Astrocyte of the spinal cord (primary cell): ENCODE measurements around the gene SLC35F1.

ENCODE experiments used
- DNase-seq: peaks from one replicate; pipeline ENCODE4 v3.0.0; 2011; ENCODE audit warnings: low read depth, low spot score
- H3K4me3 ChIP-seq: 2 replicates; pipeline ENCODE4 v1.5.1; 2011; ENCODE audit warnings: low read depth, mild to moderate bottlenecking, low read length, moderate library complexity
- CTCF ChIP-seq: IDR thresholded peaks from 2 replicates; pipeline ENCODE4 v1.5.1; 2012; ENCODE audit warnings: low read depth, mild to moderate bottlenecking, low read length, inconsistent platforms
- in situ Hi-C: cut with HindIII; loops from 2 replicates; pipeline ENCODE4 v1.10.0; 2017; ENCODE audit warnings: low sequenced_read_pairs

SLC35F1 gene

GRCh38 chr6:118042855-118043254 lies 135.8 kb downstream of the SLC35F1 start:
- in situ Hi-C loops, result no loop called here
- H3K4me3 ChIP-seq, result no peak overlapping the region
- DNase-seq, result no peak
- TF ChIP-seq CTCF, result no peak

GRCh38 chr6:118044275-118044674 lies 137.2 kb downstream of the SLC35F1 start:
- no peak overlapping the region for H3K4me3 ChIP-seq
- in situ Hi-C loops, result no loop called here
- TF ChIP-seq CTCF, result no peak
- DNase-seq, result no peak

GRCh38 chr6:118054082-118054481 lies 147.0 kb downstream of the SLC35F1 start:
- in situ Hi-C loops, result no loop called here
- no peak for DNase-seq
- H3K4me3 ChIP-seq, result no peak overlapping the region
- TF ChIP-seq CTCF, result no peak

GRCh38 chr6:118061666-118062065 lies 154.6 kb downstream of the SLC35F1 start:
- H3K4me3 ChIP-seq, result no peak overlapping the region
- TF ChIP-seq CTCF, result no peak
- DNase-seq, result no peak
- in situ Hi-C loops, result no loop called here

GRCh38 chr6:118080547-118080946 lies 173.5 kb downstream of the SLC35F1 start:
- peak; percentile 21 for TF ChIP-seq CTCF
- in situ Hi-C loops, result no loop called here
- no peak overlapping the region for H3K4me3 ChIP-seq
- no peak for DNase-seq

- in situ Hi-C loops, result no loop called here
- TF ChIP-seq CTCF, result no peak
- DNase-seq, result no peak
- no peak overlapping the region for H3K4me3 ChIP-seq
Measured at GRCh38 chr6:118083711-118084110, 176.6 kb downstream of the SLC35F1 start.

GRCh38 chr6:118085665-118086064 lies 178.6 kb downstream of the SLC35F1 start:
- DNase-seq, result no peak
- H3K4me3 ChIP-seq, result no peak overlapping the region
- in situ Hi-C loops, result no loop called here
- no peak for TF ChIP-seq CTCF
